Left cardiac atrium (tissue), 4 donors: ENCODE measurements around the gene RENBP. TPM values are rescaled to one million over a fixed set of nuclear protein-coding genes. Genes with fewer than 3 reads are reported as not detected.

ENCODE experiments used
- ATAC-seq, 2 donors: fragments of 200-7000 bp; cut with Tn5 transposase; one replicate each; pipeline ENCODE4 v1.9.1; 2020; ENCODE audit warnings: mild to moderate bottlenecking in 2 of 2, moderate library complexity in 2 of 2
- DNase-seq: peaks from one replicate; pipeline ENCODE4 v3.0.0-alpha.2; 2020
- intact Hi-C, 2 donors: fragments of 100-400 bp; cut with DNase I; formaldehyde crosslinking; loops; one replicate each; pipeline versions ENCODE4 v1.14.1 to v1.15.1; 2022 to 2023
- total RNA-seq, 2 donors: library from RNA; stranded (reverse); fragmentation: NEBNext Ultra II Directional; extraction: Animal tissue kit (Norgen Biotek cat#: 25700); gene quantifications; one replicate each; pipeline ENCODE4 v1.2.1, GENCODE V29; 2021
- donor health status: DM: no; HTN: yes; CAD: no.
- donor health status: DM: no; HTN: yes; CAD: no; lungs with severe emphysema.
- donor health status: DM: yes; HTN: yes; CAD: no.
- donor health status: Dilated cardiomyopathy.

RENBP gene
- total RNA-seq, 2 donors from 2014 or later, result 14.7 to 14.8 TPM

DNA sequence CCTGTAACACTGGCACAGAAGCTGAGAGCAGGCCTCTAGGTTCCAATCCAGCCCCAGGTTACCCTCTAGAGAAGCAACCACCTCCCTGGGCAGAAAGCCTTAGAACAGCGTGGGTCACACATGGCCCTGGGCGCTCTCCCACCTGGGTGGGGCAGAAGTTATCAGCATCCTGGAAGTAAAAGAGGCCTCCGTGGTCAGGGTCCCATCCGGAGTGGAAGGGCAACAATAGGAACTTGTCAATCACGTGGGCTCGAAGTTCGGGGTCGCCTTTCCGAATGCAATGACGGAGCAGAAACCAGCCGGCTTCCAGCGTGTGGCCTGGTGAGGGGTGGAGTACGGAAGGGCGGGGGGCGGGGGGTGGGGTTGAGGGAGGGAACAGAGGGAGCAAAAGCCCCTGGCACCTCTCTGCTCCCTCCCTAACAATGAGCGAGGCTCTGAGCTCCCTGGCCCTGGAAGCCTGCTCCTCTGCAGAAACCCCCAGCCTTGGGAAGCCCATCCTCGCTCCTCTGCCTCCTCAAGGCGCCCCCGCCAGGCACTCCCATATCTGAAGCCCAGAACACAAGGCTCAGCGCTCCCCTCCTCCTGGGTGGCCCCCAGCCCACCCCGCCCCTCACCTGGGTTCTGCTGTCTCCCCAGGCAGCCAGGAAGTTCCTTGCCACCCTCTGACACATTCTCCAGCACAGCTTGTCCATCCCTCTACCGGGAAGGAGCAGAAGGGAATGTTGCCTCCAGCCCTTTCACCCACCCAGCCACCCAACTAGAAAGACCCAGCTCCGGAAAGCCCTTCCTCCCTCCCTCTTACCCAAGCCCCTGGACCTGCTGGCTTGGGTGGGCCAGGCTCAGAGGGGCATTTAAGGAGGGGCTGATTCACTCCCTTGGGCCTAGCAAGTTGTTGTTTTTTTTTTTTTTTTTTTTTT lies 2.8 kb downstream of the RENBP start:
- ATAC-seq (no peak), DNase-seq (no peak)
- intact Hi-C loops, result no loop called here

DNA sequence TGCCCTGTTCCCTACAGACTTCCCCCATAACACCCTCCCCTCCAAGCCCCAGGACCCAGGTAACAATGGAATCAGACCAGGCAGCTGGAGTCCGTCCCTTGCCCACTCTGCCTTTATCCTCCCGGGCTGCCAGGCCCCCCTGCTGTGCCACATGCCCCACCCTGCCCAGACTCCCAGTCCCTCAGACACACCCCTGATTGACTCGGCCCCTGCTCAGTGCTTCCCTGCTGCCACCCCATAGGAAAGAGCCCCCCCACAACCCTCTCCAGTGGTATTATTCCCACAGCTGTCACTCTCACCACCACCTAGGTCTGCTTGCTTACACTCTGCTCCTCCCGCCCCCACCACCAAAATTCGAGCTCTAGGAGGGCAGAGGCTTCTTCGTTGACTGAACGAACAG lies 4.9 kb downstream of the RENBP start:
- intact Hi-C loops, result no loop called here
- ATAC-seq, result no peak
- no peak for DNase-seq

DNA sequence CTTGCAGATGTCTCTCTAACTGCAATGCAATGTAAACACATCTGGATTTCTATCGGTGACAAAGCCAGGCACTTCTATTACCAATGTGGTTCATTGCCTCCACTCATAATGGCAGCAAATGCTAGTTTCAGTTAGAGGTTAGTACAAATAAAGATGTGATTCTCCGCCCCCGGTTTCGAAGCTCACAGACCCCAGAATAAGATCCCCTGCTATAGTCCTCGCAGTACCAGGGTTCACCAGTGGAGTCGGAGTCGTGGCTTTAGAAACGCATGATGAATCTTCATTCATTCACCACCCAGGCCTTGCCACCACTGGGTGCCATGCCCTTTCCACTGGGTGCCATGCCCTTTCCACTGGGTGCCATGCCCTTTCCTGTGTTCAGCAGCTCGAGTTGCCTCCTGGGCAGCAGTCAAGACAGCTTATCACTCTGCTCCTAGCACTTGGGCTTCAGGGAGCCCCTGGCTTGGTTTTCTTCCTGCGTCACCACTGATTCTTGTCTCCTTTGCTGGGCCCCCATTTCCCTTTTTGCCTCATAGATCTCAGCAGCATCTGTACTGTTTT lies 6.1 kb downstream of the RENBP start:
- ATAC-seq (no peak), DNase-seq (no peak)
- intact Hi-C loops, result no loop called here

DNA sequence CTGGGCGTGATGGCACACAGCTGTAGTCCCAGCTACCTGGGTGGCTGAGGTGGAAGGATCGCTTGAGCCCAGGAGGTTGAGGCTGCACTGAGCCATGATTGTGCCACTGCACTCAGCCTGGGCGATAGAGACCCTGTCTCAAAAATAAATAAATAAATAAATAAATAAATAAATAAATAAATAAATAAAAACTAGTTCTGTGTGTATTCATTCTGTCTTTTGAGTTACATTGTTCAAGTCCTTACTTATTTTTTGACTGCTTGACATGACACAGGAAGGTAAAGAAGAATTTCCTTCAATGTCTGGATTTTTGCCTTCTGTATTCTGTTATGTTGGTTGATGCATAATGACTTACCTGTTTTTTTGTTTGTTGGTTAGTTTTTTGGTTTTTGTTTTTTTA lies 7.4 kb downstream of the RENBP start:
- no peak for ATAC-seq
- intact Hi-C loops, result no loop called here
- DNase-seq, result no peak

DNA sequence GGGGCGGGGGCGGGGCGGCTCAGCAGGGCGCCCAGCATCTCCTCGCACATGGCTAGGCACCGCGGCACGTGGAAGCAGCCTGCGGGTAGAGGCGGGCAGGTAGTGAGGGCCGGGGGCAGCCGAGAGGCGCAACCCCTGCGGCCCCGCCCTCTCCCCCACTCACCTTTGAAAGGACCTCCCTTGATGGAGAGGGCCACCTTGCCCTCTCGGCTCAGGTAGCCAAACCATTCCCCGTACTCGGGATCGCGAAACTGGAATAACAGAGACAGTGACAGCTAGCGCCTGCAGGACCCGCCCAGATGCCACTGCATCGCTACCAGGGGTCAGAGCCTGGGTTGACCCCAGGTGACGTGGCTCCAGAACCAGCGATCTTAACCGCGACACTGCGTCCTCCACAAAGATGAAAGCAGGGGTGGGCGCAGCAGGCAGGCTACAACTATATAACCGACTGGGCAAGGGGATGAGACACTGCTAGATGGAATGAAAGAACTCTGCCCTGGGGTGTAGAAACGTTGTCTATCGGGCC lies 9.1 kb downstream of the RENBP start:
- DNase-seq (no peak), ATAC-seq (no peak)
- intact Hi-C loops, result no loop called here

DNA sequence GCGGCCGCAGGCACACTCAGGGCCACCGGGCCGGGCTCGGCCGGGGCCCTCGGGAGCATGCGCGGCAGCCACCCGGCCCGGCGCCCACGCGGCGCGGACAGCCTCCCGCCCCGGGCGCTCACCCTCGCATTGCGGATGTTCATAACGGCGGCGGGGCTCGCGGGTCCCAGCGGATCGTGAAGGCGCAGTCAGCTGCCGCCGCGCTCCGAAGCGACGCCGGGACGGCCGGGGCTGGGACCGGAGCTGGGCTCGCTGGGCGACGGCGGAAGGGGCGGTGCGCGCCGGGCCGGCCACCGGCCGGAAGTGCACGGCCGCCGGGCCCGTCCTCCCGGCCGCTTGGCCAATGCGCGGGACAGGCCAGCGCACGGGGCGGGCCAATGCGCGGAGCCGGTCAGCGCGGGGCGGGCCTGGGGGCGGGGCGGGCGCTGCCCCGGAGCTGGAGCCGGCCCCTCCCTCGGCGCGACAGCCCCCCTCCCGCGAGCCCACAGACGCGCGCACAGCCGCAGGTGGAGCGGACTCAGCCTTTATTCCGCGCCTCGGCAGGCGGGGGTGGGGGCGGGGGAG lies 9.6 kb downstream of the RENBP start, which contains the start of gene NAA10:
NAA10 (minus strand) TSS at position 276 of the 564 bp plus-strand sequence; CDS start at position 143, 133 bp downstream.
- intact Hi-C loops, result no loop called here
- ATAC-seq (peak; percentile 97 to 99), DNase-seq (peak; percentile 81)

DNA sequence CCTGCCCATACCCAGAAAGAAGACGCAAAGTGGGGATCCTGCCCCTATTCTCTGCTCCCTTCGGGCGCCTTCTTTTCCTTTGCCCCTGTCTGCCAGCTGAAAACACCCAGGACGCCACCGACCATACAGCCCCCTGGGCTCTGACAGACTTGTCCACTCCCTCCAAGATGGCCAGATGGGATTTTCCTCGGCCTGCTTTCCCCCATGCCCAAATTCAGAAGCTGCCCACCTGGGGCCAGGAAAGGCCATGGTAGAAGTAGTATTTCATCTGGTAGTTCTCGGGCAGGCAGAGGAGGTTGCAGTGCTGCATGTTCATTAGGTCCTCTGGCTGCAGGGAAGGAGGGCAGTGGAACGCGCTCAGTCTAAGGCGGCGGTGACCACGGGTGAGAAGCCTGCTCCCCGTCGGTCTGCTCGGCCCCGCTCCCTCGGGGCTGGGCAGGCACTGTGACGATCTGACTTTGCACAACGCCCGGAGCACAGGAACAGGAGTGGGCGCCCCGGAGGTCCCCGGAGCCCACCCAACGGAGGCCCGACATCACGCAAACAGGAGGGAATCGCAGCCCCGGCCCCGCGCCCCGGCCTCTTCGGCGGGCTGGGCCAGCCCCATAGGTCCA lies 10.2 kb downstream of the RENBP start:
- ATAC-seq (peak; percentile 10 to 34), DNase-seq (no peak)
- intact Hi-C loops, result no loop called here

DNA sequence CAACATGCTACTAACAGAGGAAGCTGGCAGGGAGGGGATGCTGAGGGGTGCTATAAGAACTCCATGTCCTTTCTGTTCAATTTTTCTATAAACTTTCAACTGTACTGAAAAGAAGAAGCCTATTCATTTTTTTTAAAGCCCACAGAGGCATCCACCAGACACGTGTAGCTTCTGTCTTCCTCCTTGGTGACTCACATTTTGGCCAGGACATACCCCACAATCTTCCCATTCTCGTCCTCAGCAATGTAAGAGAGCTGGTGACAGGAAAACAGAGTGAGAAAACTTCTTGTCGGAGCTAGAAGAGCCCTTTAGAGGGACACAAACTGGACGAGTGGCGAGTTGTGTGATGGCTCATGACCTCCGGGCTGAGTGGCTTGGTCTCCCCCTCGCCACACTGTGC lies 10.7 kb downstream of the RENBP start:
- DNase-seq (no peak), ATAC-seq (no peak)
- intact Hi-C loops, result no loop called here

DNA sequence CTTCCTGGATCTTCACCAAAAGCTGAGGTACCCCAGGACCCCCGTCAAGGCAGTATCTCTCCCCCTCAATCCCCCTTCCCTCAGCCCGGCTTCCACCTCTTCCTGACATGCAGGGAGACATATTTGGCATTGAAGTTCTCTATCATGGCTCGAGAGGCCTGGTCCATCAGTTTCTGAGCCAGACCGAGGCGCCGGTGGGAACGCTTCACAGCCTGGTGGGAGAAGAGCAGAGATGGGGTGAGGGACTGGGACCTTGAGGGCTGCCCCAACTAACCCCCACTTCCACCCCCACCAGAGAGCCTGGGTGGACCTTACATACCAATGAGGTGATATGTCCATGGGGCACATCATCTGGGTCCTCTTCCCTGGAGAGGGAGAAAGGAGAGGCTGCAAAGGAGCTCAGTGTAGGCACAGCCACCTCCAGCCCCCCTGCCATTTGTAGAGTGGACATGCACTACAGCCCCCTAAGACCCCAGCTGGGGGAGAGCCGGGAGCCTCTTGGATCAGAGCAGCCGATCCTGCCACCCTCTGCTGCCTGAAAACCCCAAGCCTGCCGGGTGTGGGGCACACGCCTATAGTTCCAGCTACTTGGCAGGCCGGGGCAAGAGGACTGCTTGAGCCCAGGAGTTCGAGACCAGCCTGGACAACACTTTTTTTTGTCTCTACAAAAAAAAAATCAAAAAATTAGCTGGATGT lies 12.1 kb downstream of the RENBP start:
- no peak for DNase-seq
- no peak for ATAC-seq
- intact Hi-C loops, result no loop called here

DNA sequence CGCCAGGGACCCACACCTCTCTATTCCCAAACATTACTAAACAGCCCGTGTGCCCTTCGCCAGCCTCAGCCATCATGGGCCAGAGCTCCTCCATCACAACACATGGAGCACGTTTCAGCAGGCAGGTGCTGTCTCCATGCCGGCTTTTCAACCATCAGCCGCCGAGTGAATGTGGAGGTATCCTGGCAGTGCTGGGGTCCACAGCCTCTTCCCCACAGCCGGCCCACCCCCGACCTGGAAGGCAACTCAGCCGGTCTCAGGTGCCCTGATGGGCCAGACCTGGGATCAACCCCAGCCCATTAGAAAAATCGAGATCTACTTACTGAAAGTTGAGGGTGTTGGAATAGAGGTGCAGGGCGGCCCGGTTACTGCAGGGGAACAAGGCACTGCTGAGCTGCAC lies 12.7 kb downstream of the RENBP start:
- DNase-seq, result no peak
- ATAC-seq, result no peak
- intact Hi-C loops, result no loop called here

DNA sequence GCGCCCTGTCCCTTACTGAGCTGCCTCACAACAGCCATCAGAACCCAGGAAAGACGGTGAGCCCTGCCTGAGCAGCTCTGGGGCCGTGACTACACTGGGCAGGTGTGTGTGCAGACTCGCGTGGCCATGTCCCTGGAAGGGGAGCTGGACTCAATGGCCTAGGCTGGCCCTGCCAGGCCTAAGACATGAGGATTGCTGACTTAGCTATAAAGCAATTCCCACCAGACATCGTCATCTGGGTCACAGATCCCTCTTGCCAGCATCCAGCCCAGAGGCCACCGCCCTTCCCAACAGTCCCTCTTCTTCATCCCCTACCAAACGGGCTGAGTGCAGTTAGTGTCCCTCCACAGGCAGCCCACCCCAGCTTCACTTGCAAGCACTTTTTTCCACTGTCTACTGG lies 13.3 kb downstream of the RENBP start:
- intact Hi-C loops, result no loop called here
- DNase-seq (no peak), ATAC-seq (no peak)

DNA sequence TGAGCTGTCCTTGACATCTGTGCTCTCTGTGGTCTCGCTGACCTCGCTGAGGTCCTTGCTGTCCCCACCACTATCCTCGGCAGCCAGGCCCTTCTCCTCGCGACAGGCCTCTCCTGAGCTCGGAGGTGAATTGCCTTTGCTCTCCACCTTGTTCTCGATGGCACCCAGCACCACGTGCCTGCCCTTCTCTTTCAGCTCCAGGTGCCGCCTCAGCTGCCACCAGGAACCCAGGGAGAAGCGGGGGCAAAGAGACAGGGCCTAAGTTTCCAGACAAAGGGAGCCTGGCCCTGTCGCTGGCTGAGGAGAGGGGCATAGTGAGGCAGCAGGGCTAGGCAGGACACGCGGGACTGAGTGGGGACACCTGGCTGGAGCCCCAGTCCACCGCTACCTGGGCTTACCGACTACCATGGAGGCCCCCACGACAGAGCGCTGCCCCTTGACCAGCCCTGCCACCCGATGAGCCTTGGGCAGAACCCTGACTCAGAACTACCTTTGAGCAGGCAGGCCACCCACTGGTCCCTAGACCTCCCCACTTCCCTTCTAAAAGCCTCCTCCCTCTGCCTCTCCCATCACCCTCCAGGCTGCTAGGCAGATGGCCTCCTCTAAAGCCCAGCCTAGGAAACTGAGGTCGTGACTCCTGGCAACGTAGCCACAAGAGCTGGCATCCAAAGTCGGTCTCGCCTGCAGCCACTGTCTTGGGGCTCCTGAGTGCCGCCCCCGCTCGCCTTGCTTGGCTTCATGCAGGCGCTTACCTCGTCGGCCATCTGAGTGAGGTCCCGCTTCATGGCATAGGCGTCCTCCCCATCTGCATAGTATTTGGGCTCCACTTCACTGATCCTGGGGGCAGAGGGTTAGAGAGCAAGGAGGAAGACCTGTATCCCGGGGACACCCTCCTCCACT lies 14.2 kb downstream of the RENBP start:
- DNase-seq, result no peak
- no peak for ATAC-seq
- intact Hi-C loops, result no loop called here

DNA sequence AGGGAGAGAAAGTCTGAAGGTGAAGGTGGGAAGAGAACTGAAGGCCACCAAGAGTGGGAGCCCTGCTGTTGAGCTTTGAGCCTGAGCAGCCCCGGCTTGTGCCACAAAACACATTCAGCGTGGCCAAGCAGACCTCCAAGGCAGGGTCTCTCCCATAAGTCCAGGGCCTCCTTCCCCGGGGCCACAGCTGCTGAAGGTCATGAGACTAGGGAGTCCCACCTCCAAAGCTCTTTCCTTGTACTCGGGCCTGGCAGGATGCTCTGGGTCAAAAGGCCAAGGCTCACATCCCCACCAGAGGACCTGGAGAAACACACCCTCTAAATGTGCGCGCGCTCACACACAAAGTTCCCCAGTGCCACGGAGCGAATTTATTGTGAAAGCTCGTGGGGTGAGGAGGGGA lies 14.9 kb downstream of the RENBP start:
- intact Hi-C loops, result no loop called here
- DNase-seq (no peak), ATAC-seq (no peak)

DNA sequence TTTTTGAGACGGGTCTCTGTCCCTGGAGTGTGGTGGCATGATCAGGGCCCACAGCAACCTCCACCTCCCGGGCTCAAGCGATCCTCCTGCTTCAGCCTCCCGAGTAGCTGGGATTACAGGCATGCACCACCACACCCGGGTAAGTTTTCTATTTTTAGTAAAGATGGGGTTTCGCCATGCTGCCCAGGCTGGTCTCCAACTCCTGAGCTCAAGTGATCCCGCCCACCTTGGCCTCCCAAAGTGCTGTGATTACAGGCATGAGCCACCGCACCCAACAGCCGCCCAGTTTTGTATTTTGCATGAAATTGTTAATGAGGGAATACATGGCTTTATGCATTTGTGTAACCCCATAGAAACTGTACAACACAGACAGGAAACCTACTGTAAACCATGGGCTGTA lies 15.6 kb downstream of the RENBP start:
- ATAC-seq (no peak), DNase-seq (no peak)
- intact Hi-C loops, result no loop called here

DNA sequence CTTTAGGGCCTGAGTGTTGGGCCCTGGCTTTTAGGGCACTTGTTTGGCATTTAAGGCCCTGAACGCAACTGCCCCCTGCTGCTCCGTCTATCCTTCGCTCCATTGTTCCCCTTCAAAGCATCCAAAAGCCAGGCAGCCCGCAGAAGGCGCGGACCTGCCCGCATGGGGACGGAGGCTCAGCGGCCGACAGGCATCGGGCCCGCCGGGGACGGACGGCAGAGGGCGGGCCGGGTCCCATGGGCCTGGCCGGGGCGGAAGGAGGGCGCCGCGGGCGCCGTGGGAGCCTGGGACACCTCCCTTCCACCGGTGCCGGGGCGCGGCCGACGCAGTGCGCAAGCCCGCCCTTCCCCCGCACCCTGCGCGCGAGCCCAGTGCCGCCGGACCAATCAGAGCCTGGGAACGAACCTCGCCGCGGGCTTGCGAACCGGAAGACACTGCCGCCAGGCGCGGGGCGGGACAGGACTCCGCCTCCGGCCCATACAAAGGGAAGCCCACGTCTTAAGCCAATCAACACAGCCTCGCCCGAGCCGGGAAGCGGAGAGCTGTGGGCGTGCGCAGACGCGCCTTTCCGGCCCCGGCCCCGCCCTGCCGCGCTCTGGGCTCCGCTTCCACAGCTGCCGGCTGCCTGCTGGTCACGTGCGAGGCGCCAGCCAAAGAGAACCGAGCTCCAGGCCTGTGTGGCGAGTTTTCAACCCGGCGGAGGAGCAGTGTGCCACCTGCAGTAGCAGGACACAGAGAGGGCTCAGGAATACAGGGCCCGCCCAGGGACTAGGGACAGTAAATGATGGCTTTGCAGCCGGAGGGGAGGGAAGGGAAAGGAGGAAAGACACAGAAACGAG lies 16.3 kb downstream of the RENBP start:
- ATAC-seq (peak; percentile 93), DNase-seq (peak; percentile 97)
- intact Hi-C loops, result no loop called here

DNA sequence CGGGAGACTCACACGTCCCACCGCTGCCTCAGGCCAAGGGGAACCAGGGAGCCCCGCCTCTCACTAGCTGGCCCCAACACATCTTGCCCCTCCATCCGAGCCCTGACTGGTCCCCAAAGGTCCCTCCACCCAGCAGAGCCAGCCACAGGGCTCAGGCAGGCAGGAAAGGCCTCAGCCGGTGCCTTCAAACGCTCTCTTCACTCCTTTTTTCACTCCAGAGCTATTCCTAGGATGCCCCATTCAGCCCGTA lies 16.8 kb downstream of the RENBP start:
- no peak for DNase-seq
- intact Hi-C loops, result no loop called here
- peak in 1 of 2 donors; percentile 2 for ATAC-seq

DNA sequence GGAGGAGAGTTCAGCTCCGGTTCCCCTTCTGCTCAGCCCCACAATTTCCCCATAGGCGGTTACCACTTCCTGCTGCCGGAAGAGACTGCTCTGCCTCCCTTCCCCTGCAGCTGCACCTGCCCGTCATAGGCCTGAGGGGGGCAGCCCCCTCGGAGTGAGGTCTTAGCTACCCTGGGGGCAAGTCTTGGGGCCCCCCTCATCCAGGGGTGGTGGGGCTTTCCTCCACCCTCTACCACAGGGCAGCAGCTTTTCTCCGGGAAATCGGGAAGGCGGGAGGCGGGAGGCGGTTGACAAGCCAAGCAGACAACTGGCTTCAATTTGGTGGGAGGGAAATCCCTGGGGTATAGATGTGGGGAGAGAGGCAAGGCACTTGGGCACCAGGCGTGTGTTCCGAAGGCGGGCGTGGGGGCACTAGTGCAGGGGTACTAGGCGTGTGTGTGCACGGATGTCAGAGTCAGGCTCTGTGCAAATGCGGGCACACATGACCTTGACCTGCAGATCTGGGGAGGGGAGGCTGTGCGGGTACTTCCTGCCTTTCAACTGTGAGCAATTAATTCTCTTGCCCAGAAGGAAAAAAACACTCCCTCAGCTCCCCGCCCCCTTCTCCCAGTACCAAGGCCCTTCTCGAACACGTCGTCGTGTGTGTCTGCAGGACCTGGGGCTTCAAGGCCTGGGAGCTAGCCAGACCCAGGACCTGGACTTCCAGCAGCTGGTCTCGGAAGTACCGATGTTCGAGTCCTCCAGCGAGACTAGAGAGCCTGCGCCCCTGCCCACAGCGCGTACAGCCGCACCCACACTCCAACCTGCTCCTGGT lies 17.4 kb downstream of the RENBP start:
- ATAC-seq, result peak; percentile 12 to 14
- intact Hi-C loops, result no loop called here
- peak; percentile 63 for DNase-seq
